8988T (cell line): ENCODE measurements around the gene MTA2.
A peak's percentile ranks its signal among the peaks of the same experiment; 100 is the strongest.

Experiments
- DNase-seq: peaks from one replicate; pipeline ENCODE4 v3.0.0; 2011

Gene MTA2

DNA sequence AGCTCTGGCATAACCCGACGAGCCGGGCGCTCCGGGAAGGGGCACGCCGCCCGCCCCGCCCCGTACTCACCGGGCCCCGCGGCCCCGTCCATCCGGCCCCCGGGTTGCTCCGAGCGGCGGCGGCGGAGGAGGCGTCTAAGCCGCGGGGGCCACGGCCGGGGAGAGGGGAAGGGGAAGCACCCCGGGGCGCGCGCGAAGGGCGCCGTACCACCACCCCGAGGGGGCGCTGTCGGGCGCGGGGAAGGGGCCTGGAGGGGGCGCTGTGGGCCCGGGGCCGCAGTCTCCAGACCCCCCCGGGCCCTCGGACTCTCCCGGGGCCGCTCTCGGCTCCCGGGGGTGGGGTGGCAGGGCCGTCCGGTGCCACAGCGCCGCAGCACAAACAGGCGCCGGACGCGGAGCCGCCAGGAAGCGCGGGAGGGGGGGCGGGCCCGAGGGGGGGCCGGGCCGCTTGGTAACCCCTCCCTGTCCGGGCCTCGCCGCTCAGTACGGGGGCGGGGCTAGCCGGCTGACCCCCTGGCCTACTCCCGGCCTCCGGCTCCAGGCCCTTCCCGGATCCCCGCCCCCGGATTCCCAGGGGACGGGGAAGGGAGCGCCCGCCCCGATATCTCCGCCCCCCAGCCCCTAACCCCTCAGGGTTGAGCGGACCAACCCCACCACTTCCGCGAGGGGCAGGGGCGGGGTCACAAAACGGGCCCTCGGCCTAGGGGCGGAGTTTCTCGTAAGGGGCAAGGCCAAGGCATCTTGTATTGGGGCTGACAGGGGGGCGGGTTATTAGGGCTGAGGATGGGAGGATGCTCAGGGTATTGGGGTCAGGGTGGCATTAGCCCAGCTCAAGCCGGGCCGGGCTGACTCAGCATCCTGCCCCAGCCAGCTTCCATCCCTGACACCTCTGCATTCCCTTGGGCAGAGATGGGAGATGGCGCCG lies 11.0 kb upstream of the MTA2 start, which contains the start of the genes EML3 and ROM1:
Gene EML3, minus strand, starts transcription at position 410 of the 925 bp plus-strand sequence. Its CDS starts 318 bp downstream, at position 92.
Gene ROM1, plus strand, starts transcription at position 892 of the 925 bp plus-strand sequence. Its CDS starts 25 bp downstream, at position 917.
- DNase-seq = peak; percentile 93

DNA sequence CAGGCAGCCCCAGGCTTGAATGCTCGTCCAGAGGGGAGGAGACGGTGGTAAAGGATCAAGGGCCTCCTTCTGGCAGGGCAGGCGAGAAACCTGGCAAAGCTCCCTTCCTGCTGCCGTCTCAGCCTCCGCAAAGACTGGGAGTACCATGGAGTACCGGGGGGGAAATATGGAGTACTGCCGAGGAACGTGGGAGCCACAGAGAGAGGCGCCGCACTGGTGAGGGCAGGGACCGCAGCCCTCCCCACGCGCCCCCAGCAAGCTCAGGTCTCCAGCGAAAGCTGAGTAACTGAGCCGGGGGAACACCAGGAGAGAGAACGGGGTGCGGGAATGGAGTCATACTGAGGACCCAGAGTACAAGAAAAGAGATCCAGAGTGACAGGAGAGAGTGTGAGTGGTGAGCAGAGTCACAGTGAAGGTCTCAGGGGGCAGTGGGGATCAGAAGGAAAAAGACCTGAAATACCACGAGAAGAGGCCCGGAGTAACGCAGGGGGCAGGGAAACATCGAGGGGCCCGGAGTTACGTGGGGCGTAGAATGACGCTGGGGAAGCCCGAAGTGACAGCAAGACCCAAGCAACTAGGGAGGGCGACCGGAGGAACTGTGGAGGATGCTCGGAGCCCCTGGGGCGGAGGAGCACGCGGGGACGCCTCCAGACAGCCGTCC lies 10.2 kb upstream of the MTA2 start:
- DNase-seq = no peak

GRCh38 chr11:62610814-62611704 lies 9.4 kb upstream of the MTA2 start:
- no peak for DNase-seq

- DNase-seq = no peak
Observed at GRCh38 chr11:62610403-62610802, 8.7 kb upstream of the MTA2 start.

DNA sequence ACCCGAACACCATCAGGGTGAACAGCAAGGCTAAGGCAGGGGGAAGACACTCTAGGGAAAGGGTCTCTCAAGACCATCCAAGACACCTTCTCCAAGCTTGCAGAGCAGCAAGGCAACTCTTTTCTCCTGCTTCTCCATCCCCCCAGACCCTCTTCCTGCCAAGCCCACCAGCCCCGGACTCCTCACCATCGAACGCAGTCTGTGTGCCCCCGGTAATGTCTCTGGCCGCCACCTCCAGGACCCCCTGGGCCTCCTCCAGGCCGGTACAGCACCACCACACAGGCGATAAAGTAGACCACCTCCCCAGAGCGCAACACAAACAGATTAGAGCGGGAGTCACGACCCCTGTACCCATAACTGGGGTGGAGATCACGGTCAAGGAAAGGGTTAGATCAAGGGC lies 7.1 kb upstream of the MTA2 start:
- DNase-seq = no peak

DNA sequence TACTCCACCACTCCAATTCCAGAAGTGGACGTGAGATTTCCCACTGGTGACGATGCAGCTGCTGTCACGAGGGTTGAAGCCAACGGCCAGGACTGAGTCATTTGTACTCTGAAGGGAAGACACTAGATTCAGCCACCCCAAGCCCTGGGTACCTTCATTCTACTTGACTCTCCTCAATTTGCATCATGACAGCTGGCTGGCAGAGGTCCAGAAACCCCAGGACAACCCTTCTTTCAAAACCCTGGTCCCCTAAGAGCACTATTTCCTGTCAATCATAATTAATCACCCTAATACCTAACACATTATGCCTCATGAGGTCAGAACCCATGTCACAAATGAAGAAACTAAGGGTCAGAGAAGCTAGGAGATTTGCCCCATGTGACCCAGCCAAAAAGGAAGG lies 6.0 kb upstream of the MTA2 start:
- no peak for DNase-seq

GRCh38 chr11:62605902-62606301 lies 4.2 kb upstream of the MTA2 start:
- DNase-seq = no peak

DNA sequence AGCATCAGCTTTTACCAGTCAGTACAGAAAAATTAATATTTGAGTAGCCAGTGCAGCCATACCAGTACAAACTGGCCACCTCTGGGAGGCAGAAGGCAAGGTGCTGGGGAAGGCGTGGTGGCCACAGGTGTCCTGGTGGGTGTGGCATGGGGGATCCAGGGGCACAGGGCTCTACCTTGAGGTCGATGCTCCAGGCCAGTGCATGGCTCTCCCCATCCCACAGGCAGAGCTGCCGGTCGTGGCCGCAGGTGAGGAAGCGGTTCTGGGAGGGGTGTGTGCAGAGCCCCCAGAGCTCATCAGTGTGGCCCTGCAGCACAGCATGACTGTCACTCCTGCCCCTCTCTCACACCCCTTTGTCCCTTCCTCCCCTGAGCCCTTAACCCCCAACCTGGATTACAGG lies 3.8 kb upstream of the MTA2 start:
- no peak for DNase-seq

GRCh38 chr11:62604460-62605120 lies 2.9 kb upstream of the MTA2 start:
- no peak for DNase-seq

DNA sequence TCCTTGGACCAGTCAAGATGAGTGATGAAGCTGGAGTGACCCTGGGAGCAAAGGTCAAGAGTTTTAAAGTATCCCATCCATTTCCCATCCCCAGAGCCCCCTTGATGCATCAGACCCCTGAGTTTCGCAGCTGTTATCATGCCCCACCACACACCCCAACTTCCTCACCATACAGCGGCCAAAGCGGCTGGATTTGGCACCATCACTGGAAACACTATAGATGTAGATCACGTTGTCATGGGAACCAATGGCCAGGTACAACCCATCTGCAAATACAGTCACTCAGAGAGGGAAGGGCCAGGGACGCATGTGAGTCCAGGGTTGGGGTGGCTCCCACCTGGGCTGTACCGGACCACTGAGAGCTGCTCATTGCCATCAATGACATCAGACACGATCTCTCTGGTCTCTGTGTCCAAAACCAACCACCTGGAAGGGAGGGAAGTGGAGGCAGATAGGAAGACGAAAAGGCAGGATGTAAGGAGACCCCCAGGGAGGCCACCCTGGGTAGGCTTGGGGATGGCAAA lies 2.2 kb upstream of the MTA2 start:
- DNase-seq = no peak

GRCh38 chr11:62603072-62603408 lies 1.4 kb upstream of the MTA2 start:
- no peak for DNase-seq

GRCh38 chr11:62602141-62603071 lies 741 bp upstream of the MTA2 start:
- DNase-seq = no peak

GRCh38 chr11:62601122-62601371 lies 618 bp downstream of the MTA2 start:
- DNase-seq = no peak

GRCh38 chr11:62600367-62601121 lies 1.1 kb downstream of the MTA2 start:
- no peak for DNase-seq

DNA sequence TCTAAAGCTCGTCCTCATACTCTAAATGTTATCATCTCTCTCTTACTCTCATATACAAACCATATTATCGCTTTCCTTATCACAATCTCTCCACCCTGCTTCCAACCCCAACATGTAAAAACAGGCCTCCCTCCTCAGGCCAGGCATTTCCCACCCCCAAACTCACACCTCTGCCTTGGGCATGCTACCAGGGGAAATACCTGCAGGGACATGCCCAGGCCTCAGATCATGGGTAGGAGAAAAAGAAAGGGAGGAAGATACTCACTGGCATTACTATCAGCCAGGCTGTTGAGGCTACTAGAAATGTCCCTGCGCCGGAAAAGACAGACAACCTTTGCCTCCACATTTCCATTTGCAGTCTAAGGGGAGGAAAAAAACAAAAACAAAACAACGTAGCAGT lies 1.8 kb downstream of the MTA2 start:
- no peak for DNase-seq

GRCh38 chr11:62599069-62599696 lies 2.5 kb downstream of the MTA2 start:
- peak; percentile 97 for DNase-seq

DNA sequence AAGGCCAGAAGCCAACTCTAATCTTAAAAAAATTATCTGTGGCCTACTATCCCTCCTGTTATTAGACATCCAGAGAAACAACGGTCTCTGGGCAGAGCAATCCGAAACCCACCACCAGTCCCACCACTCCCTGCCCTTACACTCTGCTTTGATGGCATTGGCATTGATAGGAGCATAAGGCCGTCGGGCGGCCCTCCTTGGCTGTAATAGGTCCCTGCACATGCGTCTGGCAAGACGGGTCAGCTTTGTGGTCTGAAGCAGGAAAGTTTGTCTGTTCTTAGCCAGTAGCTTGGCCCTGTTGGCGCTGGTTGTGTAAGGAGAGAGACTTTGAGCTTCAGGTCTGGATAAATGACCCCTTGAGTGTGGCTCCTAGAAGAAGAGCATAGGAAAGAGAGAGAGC lies 6.5 kb downstream of the MTA2 start:
- no peak for DNase-seq

- peak; percentile 80 for DNase-seq
Observed at GRCh38 chr11:62593434-62594044, 8.1 kb downstream of the MTA2 start.

- no peak for DNase-seq
Observed at GRCh38 chr11:62592989-62593421, 8.7 kb downstream of the MTA2 start.
